Right forelimb (tissue), 1 donor: ENCODE data around the gene ZNF99.
A peak's percentile ranks its signal among the peaks of the same experiment; 100 is the strongest.
"Not testable (repeated sequence)": the region's sequence is repeated elsewhere in the genome, so short reads cannot be mapped to it uniquely, and the experiment has no call there.

Experiments
- DNase-seq: peaks from one replicate; pipeline ENCODE4 v3.0.0-alpha.2; 2018

The ZNF99 gene

DNA sequence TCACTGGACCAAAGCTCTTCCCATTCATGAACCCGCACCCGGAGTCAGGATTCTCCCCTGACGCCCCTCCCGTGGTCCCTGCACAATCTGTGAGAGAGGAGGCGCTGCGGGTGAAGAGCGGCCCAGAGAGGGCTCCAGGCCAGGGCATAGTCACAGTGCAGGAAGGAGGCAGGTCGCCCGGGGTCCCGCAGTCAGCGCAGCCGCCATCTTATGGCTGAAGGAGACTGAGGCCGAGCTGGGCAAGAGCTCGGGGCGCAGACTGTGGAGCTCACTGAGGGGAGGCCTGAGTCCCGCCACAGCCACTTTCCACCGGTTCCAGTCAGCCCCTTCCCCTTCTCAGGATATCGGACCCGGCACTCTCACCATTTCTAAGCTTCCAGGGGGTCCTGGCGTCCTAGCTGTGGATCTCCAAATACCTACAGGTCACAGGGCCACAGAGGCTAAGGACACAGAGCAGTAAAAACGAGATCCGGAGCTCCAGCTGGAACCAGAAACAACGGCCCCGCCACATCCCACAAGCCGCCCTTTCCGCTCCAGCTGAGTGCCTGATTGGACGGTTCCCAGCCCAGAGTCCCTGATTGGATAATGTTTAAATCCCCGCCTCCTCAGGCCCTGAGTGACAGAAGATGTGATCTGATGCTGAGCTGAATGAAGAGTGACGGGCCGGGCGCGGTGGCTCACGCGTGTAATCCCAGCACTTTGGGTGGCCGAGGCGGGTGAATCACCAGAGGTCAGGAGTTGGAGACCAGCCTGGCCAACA, at the start of gene ZNF99:
TSS of gene ZNF99 (minus strand) at position 501 of the 760 bp plus-strand sequence. CDS start at position 366, 135 bp downstream.
- DNase-seq = peak; percentile 59

DNA sequence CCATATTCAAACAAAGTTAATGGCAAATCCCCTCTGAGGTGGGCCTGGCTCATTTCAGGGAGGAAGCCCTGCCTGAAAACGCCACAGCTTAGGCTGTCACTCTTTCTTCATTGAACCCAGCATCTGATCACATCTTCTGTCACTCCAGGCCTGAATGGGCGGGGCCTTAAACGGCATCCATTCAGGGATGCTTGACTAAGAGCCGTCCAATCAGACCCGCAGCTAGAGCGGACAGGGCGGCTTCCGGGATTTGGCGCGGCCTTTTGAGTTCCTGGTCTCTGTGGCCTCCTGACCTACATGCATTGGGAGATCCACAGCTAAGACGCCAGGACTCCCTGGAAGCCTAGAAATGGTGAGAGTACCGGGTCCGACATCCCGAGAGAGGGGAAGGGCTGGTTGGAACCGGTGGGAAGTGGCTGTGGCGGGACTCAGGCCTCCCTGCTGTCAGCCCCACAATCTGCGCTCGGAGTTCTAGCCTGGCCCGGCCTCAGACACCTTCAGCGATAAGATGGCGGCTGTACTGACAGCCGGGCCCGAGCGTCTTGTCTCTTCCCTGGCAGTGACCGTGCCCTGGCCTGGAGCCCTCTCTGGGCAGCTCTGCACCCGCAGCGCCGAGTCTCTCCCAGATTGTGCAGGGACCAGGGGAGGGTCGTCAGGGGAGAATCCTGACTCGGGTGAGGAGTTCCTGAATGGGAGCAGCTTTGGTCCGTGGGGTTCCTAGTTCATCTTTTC, 48.2 kb upstream of the ZNF99 start, which contains the start of gene ZNF723:
TSS of gene ZNF723 (plus strand) at position 261 of the 732 bp plus-strand sequence. CDS start at position 350, 89 bp downstream.
- no peak for DNase-seq

DNA sequence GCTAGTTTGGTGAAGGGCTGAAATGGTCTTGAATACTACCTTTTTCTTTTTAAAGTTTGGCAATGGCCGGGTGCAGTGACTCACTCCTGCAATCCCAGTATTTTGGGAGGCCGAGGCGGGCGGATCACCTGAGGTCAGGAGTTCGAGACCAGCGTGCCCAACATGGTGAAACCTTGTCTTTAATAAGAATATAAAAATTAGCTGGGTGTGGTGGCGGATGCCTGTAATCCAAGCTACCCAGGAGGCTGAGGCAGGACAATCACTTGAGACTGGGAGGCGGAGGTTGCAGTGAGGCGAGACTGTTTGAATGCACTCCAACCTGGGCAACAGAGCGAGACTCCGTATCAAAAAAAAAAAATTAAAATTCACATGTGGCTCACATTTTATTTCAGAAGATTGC, 47.3 kb upstream of the ZNF99 start:
- no peak for DNase-seq

DNA sequence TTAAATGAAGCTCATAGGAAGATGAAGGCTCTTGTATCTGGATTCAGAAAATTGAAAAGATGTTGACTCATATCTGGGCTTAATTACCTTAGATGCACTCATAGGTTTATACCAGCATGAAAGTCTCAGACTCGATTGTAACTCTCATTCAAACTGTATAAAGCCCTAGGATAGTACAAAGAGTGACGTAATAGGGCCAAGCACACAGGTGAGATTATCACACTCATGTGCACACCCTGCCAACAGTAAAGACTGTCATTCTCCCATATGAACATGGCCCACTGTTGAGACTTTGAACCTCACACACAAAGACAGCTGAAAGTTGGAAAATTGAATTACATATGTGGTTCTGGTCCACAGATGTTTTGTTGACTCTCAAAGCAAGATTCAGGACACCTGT, 30.2 kb upstream of the ZNF99 start:
- no peak for DNase-seq

GRCh38 chr19:22807061-22807835, 23.3 kb upstream of the ZNF99 start:
- DNase-seq = no peak

DNA sequence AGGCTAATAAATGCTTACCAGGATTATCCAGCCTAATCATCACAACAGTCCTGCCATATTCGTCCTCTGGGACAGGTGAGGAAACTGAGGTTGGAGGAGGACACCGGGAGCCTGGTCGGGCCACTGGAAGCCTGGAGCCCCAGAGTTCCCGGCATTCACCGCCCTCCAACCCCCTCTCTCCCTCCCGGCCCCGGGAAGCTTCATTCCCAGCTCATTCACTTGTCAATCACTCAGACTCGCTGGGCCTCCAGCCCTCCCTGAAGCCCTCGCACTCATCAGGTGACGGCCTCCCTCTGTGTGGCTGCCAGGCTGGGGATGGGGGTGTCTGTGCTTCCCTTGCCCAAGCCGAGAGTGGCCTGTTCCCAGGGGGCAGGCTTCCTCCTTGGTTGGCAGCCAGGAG, 22.5 kb upstream of the ZNF99 start:
- DNase-seq = no peak

DNA sequence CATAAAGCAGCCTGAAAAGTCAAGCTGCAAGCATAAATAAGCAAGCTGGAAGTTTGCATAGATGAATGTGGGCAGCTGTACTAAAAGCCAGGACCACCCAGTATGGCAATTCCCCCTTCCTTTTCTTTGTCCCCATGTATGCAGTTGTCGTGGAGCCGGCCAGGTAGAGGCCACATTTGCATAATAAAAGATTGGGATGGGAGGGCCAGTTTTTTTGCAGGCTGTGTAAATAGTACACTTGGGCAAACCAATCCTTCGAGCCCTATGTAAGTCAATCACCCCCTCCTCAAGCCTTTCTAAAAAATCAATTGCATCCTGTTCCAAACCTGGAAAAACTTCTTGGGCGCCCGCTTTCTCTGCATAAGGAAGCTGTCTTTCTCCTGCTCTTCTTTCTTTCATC, 13.1 kb upstream of the ZNF99 start:
- no peak for DNase-seq

DNA sequence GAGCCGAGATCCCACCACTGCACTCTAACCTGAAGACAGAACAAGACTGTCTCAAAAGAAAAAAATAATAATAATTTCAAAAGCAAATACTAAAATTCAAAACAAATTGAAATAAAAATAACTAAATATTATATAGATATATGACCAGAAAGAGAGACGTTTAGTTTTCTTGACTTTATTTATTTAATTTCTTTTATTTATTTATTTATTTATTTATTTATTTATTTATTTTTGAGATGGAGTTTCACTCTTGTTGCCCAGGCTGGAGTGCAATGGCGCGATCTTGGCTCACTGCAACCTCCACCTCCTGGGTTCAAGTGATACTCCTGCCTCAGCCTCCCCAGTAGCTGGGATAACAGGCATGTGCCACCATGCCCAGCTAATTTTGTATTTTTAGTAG, 8.9 kb upstream of the ZNF99 start:
- DNase-seq = not testable (repeated sequence)

GRCh38 chr19:22735911-22736645, 47.9 kb downstream of the ZNF99 start:
- DNase-seq = no peak

- no peak for DNase-seq
These were observed 50.3 kb downstream of the ZNF99 start for GRCh38 chr19:22733691-22734090.

GRCh38 chr19:22728214-22728613, 55.7 kb downstream of the ZNF99 start:
- DNase-seq = not testable (repeated sequence)

GRCh38 chr19:22721533-22721932, 62.4 kb downstream of the ZNF99 start:
- DNase-seq = not testable (repeated sequence)

GRCh38 chr19:22708983-22709382, 75.0 kb downstream of the ZNF99 start:
- DNase-seq = no peak

DNA sequence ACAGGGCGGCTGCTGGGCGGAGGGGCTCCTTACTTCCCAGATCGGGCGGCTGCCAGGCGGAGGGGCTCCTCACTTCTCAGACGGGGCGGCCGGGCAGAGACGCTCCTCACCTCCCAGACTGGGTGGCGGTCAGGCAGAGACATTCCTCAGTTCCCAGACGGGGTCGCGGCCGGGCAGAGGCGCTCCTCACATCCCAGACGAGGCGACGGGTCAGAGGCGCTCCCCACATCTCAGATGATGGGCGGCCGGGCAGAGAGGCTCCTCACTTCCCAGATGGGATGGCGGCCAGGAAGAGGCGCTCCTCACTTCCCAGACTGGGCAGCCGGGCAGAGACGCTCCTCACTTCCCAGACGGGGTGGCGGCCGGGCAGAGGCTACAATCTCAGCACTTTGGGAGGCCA, 80.9 kb downstream of the ZNF99 start:
- DNase-seq = not testable (repeated sequence)

GRCh38 chr19:22702661-22703060, 81.3 kb downstream of the ZNF99 start:
- DNase-seq = not testable (repeated sequence)
